Neural crest cell (in vitro differentiated cells): ENCODE measurements around the gene TIMM10B. TPM values are rescaled to one million over a fixed set of nuclear protein-coding genes. Genes with fewer than 3 reads are reported as not detected.

Experiments used
- DNase-seq: peaks from one replicate; pipeline ENCODE4 v3.0.0; 2021; ENCODE audit warnings: low read depth, mixed read lengths, low spot score
- H3K27ac Mint-ChIP-seq: one replicate; pipeline ENCODE4 v1.8.0; 2021; ENCODE audit warnings: mild to moderate bottlenecking, mixed read lengths; ENCODE audit not compliant: unreplicated experiment
- H3K27me3 Mint-ChIP-seq: 2 replicates; pipeline ENCODE4 v1.8.0; 2021; ENCODE audit warnings: low read depth, mild to moderate bottlenecking, mixed read lengths
- H3K36me3 Mint-ChIP-seq: 2 replicates; pipeline ENCODE4 v1.8.0; 2021; ENCODE audit warnings: low read depth, mild to moderate bottlenecking, mixed read lengths
- H3K4me1 Mint-ChIP-seq: 2 replicates; pipeline ENCODE4 v1.8.0; 2021; ENCODE audit warnings: mixed read lengths
- H3K4me3 Mint-ChIP-seq: one replicate; pipeline ENCODE4 v1.8.0; 2021; ENCODE audit warnings: mild to moderate bottlenecking, mixed read lengths
- H3K9me3 Mint-ChIP-seq: 2 replicates; pipeline ENCODE4 v1.8.0; 2021; ENCODE audit warnings: mixed read lengths
- CTCF ChIP-seq: fragments of 200-600 bp; sonication (generic); conservative IDR thresholded peaks from 2 replicates; pipeline ENCODE4 v1.5.0; 2021; ENCODE audit warnings: antibody characterized with exemption, mild to moderate bottlenecking
- total RNA-seq: library from RNA; stranded (reverse); gene quantifications from 2 replicates; pipeline ENCODE4 v1.2.1, GENCODE V29; 2021

TIMM10B gene
- total RNA-seq, 1 donor from 2014 or later, result 47.6 TPM

DNA sequence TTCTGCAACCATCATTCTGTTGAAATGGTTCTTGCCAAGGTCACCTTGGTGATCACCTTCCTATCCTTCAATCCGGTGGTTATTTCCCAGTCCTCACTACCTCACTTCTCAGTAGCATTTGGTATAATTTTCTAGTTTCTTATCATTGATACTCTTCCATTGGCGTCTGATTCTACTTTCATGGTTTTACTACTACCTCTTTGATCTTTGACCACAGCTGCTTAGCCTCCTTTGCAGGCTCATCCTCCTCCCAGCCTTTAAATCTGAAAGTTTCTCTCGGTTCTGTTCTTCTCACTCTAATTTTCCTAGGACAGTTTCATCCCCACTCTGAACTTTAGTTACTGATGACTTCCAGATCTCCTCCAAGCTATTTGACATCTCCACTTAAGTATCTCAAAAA lies 5.0 kb downstream of the TIMM10B start:
- no peak for TF ChIP-seq CTCF
- no peak overlapping the region for H3K27ac Mint-ChIP-seq
- H3K9me3 Mint-ChIP-seq, result no peaks in the 10 kb centered on the region
- no peaks in the 10 kb centered on the region for H3K27me3 Mint-ChIP-seq
- DNase-seq, result no peak
- peaks cover 10% of the 10 kb centered on the region for H3K36me3 Mint-ChIP-seq
- H3K4me3 Mint-ChIP-seq, result no peak overlapping the region
- peaks cover 17% of the 10 kb centered on the region for H3K4me1 Mint-ChIP-seq

- Mint-ChIP-seq H3K4me1 (peaks cover 15% of the 10 kb centered on the region), H3K36me3 (peaks cover 8% of the 10 kb centered on the region), H3K4me3 (no peak overlapping the region), H3K27me3 (no peaks in the 10 kb centered on the region), H3K9me3 (no peaks in the 10 kb centered on the region), H3K27ac (no peak overlapping the region)
- DNase-seq, result no peak
- TF ChIP-seq CTCF, result no peak
Observed at GRCh38 chr11:6486938-6487337, 5.6 kb downstream of the TIMM10B start.

- TF ChIP-seq CTCF, result no peak
- Mint-ChIP-seq H3K4me1 (peaks cover 3% of the 10 kb centered on the region), H3K9me3 (no peaks in the 10 kb centered on the region), H3K4me3 (no peak overlapping the region), H3K36me3 (peaks cover 2% of the 10 kb centered on the region), H3K27ac (no peak overlapping the region), H3K27me3 (no peaks in the 10 kb centered on the region)
- no peak for DNase-seq
Observed at GRCh38 chr11:6488342-6488741, 7.0 kb downstream of the TIMM10B start.

GRCh38 chr11:6488821-6489220 lies 7.5 kb downstream of the TIMM10B start:
- Mint-ChIP-seq H3K27me3 (no peaks in the 10 kb centered on the region), H3K27ac (no peak overlapping the region)

DNA sequence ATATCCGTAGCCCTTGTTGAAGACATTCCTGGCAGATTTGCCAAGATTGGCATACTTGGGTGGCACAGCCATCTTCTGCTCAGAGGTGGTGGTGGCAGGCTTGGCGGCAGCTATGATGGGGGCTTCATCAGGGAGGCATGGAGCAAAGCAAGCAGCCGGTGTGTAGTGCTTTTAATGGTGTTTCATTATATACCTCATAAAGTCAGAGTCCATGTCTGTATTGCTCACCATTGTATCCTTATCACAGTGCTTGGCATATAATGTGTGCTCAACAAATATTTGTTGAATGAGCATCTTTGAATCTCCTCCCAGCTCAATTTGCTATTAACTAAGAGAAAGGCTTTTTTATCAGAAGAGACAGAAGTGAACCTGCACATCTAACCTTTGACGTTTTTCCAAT lies 8.0 kb downstream of the TIMM10B start:
- H3K4me1 Mint-ChIP-seq, result no peaks in the 10 kb centered on the region
- DNase-seq, result no peak
- no peak overlapping the region for H3K4me3 Mint-ChIP-seq
- no peak overlapping the region for H3K27ac Mint-ChIP-seq
- no peaks in the 10 kb centered on the region for H3K27me3 Mint-ChIP-seq
- TF ChIP-seq CTCF, result no peak
- H3K9me3 Mint-ChIP-seq, result no peaks in the 10 kb centered on the region
- H3K36me3 Mint-ChIP-seq, result no peaks in the 10 kb centered on the region

More at GRCh38 chr11:6488821-6489220, 7.5 kb downstream of the TIMM10B start:
- H3K36me3 Mint-ChIP-seq, result no peaks in the 10 kb centered on the region
- no peak overlapping the region for H3K4me3 Mint-ChIP-seq
- no peak for DNase-seq
- no peak for TF ChIP-seq CTCF
- H3K9me3 Mint-ChIP-seq, result no peaks in the 10 kb centered on the region
- H3K4me1 Mint-ChIP-seq, result no peaks in the 10 kb centered on the region
